CD14-positive monocyte (primary cell): ENCODE measurements around the gene POR. TPM values are rescaled to one million over a fixed set of nuclear protein-coding genes. Genes with fewer than 3 reads are reported as not detected.

Source experiments
- DNase-seq, 3 donors: peaks; one replicate each; pipeline ENCODE4 v3.0.0-alpha.2; 2011 to 2022
- H2AFZ ChIP-seq: 2 replicates; pipeline ENCODE4 v1.6.0; 2012; ENCODE audit warnings: mild to moderate bottlenecking, low read depth, low read length, inconsistent platforms; ENCODE audit not compliant: insufficient read depth, poor library complexity, severe bottlenecking
- H3K27ac ChIP-seq, 2 donors: 1 replicate in 1 of 2; 2 replicates in 1 of 2; pipeline ENCODE4 v1.5.1; 2012 to 2013; ENCODE audit warnings: low read length in 2 of 2, control low read depth in 1 of 2, inconsistent platforms in 1 of 2, low read depth in 1 of 2, mild to moderate bottlenecking in 1 of 2
- H3K27me3 ChIP-seq, 2 donors: one replicate each; pipeline versions ENCODE4 v1.6.0 to v1.6.1; 2011 to 2013; ENCODE audit warnings: low read length in 2 of 2; ENCODE audit not compliant: control insufficient read depth in 2 of 2, insufficient read depth in 2 of 2
- H3K36me3 ChIP-seq, 2 donors: replicated peaks in 1 of 2; 1 replicate in 1 of 2; 2 replicates in 1 of 2; pipeline versions ENCODE4 v1.5.1 to v1.6.1; 2012 to 2013; ENCODE audit warnings: low read length in 2 of 2, control low read depth in 1 of 2, inconsistent platforms in 1 of 2, mild to moderate bottlenecking in 1 of 2; ENCODE audit not compliant: insufficient read depth in 2 of 2, control insufficient read depth in 1 of 2
- H3K4me1 ChIP-seq, 2 donors: 1 replicate in 1 of 2; 2 replicates in 1 of 2; pipeline versions ENCODE4 v1.5.1 to v1.6.1; 2012 to 2013; ENCODE audit warnings: low read length in 2 of 2, control low read depth in 1 of 2, inconsistent platforms in 1 of 2, mild to moderate bottlenecking in 1 of 2, moderate library complexity in 1 of 2; ENCODE audit not compliant: insufficient read depth in 2 of 2, control insufficient read depth in 1 of 2
- H3K4me2 ChIP-seq: replicated peaks from 2 replicates; pipeline ENCODE3; 2012; ENCODE audit warnings: low read length, moderate library complexity, mild to moderate bottlenecking; ENCODE audit not compliant: poor library complexity, severe bottlenecking; ENCODE audit errors: extremely low read depth
- H3K4me3 ChIP-seq, 3 experiments: fragments of 200-600 bp in 1 of 3; sonication (generic) in 1 of 3; replicated peaks in 1 of 3; 1 replicate in 2 of 3; 2 replicates in 1 of 3; pipeline ENCODE4 v1.5.1; 2011 to 2013; ENCODE audit warnings: low read length in 3 of 3, mild to moderate bottlenecking in 3 of 3, control low read depth in 2 of 3, low read depth in 2 of 3, inconsistent platforms in 1 of 3, moderate library complexity in 1 of 3
- H3K79me2 ChIP-seq: 2 replicates; pipeline ENCODE4 v1.6.0; 2012; ENCODE audit warnings: mild to moderate bottlenecking, control low read depth, inconsistent platforms, low read length, moderate library complexity; ENCODE audit not compliant: insufficient read depth
- H3K9ac ChIP-seq: 2 replicates; pipeline ENCODE4 v1.6.0; 2017; ENCODE audit warnings: low read length, mild to moderate bottlenecking; ENCODE audit not compliant: insufficient read depth, poor library complexity, severe bottlenecking
- H3K9me3 ChIP-seq, 2 donors: replicated peaks in 1 of 2; 1 replicate in 1 of 2; 2 replicates in 1 of 2; pipeline versions ENCODE4 v1.5.1 to v1.6.1; 2012 to 2013; ENCODE audit warnings: low read length in 2 of 2, control low read depth in 1 of 2; ENCODE audit not compliant: control insufficient read depth in 1 of 2, insufficient read depth in 1 of 2
- H4K20me1 ChIP-seq: 2 replicates; pipeline ENCODE4 v1.6.0; 2012; ENCODE audit warnings: mild to moderate bottlenecking, low read length, control low read depth, moderate library complexity; ENCODE audit not compliant: insufficient read depth
- H3K27ac Mint-ChIP-seq, 7 donors: one replicate each; pipeline ENCODE4 v1.8.0; 2020; ENCODE audit warnings: mild to moderate bottlenecking in 7 of 7, mixed read lengths in 7 of 7, moderate library complexity in 6 of 7, inconsistent platforms in 2 of 7
- H3K27me3 Mint-ChIP-seq, 3 donors: one replicate each; pipeline ENCODE4 v1.8.0; 2021 to 2022; ENCODE audit warnings: low read depth in 3 of 3, mild to moderate bottlenecking in 3 of 3, mixed read lengths in 3 of 3, moderate library complexity in 3 of 3, inconsistent platforms in 1 of 3
- H3K36me3 Mint-ChIP-seq, 2 donors: one replicate each; pipeline ENCODE4 v1.8.0; 2020; ENCODE audit warnings: mixed read lengths in 2 of 2, inconsistent platforms in 1 of 2, mild to moderate bottlenecking in 1 of 2
- H3K4me1 Mint-ChIP-seq: one replicate; pipeline ENCODE4 v1.8.0; 2020; ENCODE audit warnings: mild to moderate bottlenecking, mixed read lengths
- H3K4me3 Mint-ChIP-seq, 2 donors: one replicate each; pipeline ENCODE4 v1.8.0; 2020; ENCODE audit warnings: mild to moderate bottlenecking in 2 of 2, mixed read lengths in 2 of 2, moderate library complexity in 1 of 2
- H3K9me3 Mint-ChIP-seq, 7 donors: one replicate each; pipeline ENCODE4 v1.8.0; 2020 to 2022; ENCODE audit warnings: mixed read lengths in 7 of 7, mild to moderate bottlenecking in 6 of 7, moderate library complexity in 6 of 7, inconsistent platforms in 2 of 7
- CTCF ChIP-seq: fragments of 200-600 bp; IDR thresholded peaks from one replicate; pipeline ENCODE4 v1.8.0; 2022; ENCODE audit warnings: antibody characterized with exemption, mild to moderate bottlenecking
- WGBS: methylation state at CpG from one replicate; pipeline ENCODE4 v1.1.5; 2013; ENCODE audit warnings: missing lambda C conversion rate; ENCODE audit not compliant: insufficient coverage; 5-methylcytosine and 5-hydroxymethylcytosine counted together
- intact Hi-C, 2 donors: fragments of 100-400 bp; cut with micrococcal nuclease; formaldehyde crosslinking; loops; one replicate each; pipeline versions ENCODE4 v1.15.0 to v1.15.1; 2023
- polyA plus RNA-seq, 3 donors: library from polyadenylated mRNA; depleted of rRNA in 1 of 3; unstranded in 2 of 3; stranded (reverse) in 1 of 3; fragments of 300-500 nt in 2 of 3; fragments of >200 nt in 1 of 3; fragmentation: Illumina TruSeq in 2 of 3; gene quantifications; 1 replicate in 2 of 3; 2 replicates in 1 of 3; pipeline ENCODE4 v1.2.3, GENCODE V29; 2012 to 2021

Gene POR
- polyA plus RNA-seq, 3 donors, result 90.5 to 102 (median 98.1) TPM

- peaks cover 63 to 83% of the 10 kb centered on the region in 2 donors for H3K36me3 Mint-ChIP-seq
- TF ChIP-seq CTCF, result no peak
Observed at GRCh38 chr7:75884476-75884875, 30.5 kb upstream of the POR start.

DNA sequence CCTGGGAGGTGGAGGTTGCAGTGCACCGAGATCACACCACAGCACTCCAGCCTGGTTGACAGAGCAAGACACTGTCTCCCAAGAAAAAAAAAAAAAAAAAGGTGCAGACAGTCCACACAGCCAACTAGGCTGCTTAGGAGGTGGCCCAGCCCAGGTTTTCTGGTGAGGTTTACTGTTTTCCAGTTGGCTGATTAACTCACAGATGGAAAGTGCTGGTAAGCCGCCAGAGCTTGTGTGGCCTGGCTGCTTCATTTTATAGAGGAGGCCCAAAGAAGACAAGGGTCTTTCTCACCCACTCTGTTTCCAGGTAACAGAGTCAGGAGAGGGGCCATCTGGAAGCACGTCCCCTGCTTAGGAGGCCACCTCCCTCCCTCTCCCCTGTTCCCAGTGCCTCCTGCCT, 29.9 kb upstream of the POR start:
- Histone ChIP-seq H3K9ac (no peak overlapping the region), H3K36me3 (peaks cover 62 to 78% of the 10 kb centered on the region in 2 donors), H3K4me2 (no peak overlapping the region), H3K9me3 (no peaks in the 10 kb centered on the region), H3K4me1 (peaks cover 3 to 5% of the 10 kb centered on the region in 2 donors), H3K27me3 (no peaks in the 10 kb centered on the region), H3K27ac (no peak overlapping the region), H3K79me2 (peaks cover 5% of the 10 kb centered on the region), H4K20me1 (no peaks in the 10 kb centered on the region), H2AFZ (no peak overlapping the region), H3K4me3 (no peak overlapping the region)
- H3K27ac Mint-ChIP-seq, result no peak overlapping the region
- no peak for TF ChIP-seq CTCF
- H3K9me3 Mint-ChIP-seq, result peaks cover 0 to 3% (median 0%) of the 10 kb centered on the region in 7 donors
- no peak overlapping the region for H3K4me3 Mint-ChIP-seq
- peaks cover 0 to 3% (median 3%) of the 10 kb centered on the region in 3 donors for H3K27me3 Mint-ChIP-seq
- H3K4me1 Mint-ChIP-seq, result peaks cover 3% of the 10 kb centered on the region
- H3K36me3 Mint-ChIP-seq, result peaks cover 66 to 86% of the 10 kb centered on the region in 2 donors
- WGBS, result 100% methylated on average over 1 of the region's 3 CpGs
- no peak for DNase-seq
- intact Hi-C loops, result no loop called here

More at GRCh38 chr7:75884476-75884875, 30.5 kb upstream of the POR start:
- Histone ChIP-seq H3K4me1 (peaks cover 9 to 10% of the 10 kb centered on the region in 2 donors), H2AFZ (no peak overlapping the region), H4K20me1 (no peaks in the 10 kb centered on the region), H3K27me3 (no peaks in the 10 kb centered on the region), H3K4me3 (no peak overlapping the region), H3K27ac (no peak overlapping the region), H3K9me3 (no peaks in the 10 kb centered on the region), H3K9ac (no peak overlapping the region), H3K79me2 (peaks cover 10% of the 10 kb centered on the region), H3K4me2 (no peak overlapping the region), H3K36me3 (peaks cover 62 to 78% of the 10 kb centered on the region in 2 donors)
- intact Hi-C loops, result no loop called here
- Mint-ChIP-seq H3K4me3 (no peak overlapping the region), H3K27me3 (peaks cover 0 to 3% (median 3%) of the 10 kb centered on the region in 3 donors), H3K27ac (no peak overlapping the region), H3K9me3 (peaks cover 0 to 3% (median 0%) of the 10 kb centered on the region in 7 donors), H3K4me1 (peaks cover 9% of the 10 kb centered on the region)
- WGBS, result 96% methylated on average over 4 of the region's 5 CpGs
- DNase-seq, result no peak
